SJCRH30 (cell line): Measurements from ENCODE around the gene RAP2A. TPM values are rescaled to one million over a fixed set of nuclear protein-coding genes. Genes with fewer than 3 reads are reported as not detected.

ENCODE experiments used
- DNase-seq, 2 experiments: peaks; one replicate each; pipeline ENCODE4 v3.0.0-alpha.2; 2015 to 2020
- H3K27ac ChIP-seq: fragments of 250-450 bp; sonication (Bioruptor Pico); 2 replicates; pipeline ENCODE4 v1.5.1; 2020; ENCODE audit warnings: mild to moderate bottlenecking, moderate library complexity
- H3K27me3 ChIP-seq: fragments of 250-450 bp; sonication (Bioruptor Pico); 2 replicates; pipeline ENCODE4 v1.5.1; 2020; ENCODE audit warnings: mild to moderate bottlenecking, moderate library complexity
- H3K36me3 ChIP-seq: fragments of 250-450 bp; sonication (Bioruptor Pico); 2 replicates; pipeline ENCODE4 v1.5.1; 2020; ENCODE audit warnings: mild to moderate bottlenecking, moderate library complexity
- H3K4me1 ChIP-seq: fragments of 250-450 bp; sonication (Bioruptor Pico); 2 replicates; pipeline ENCODE4 v1.5.1; 2020; ENCODE audit warnings: mild to moderate bottlenecking, moderate library complexity
- H3K4me3 ChIP-seq: fragments of 250-450 bp; sonication (Bioruptor Pico); 2 replicates; pipeline ENCODE4 v1.5.1; 2020; ENCODE audit warnings: mild to moderate bottlenecking, moderate library complexity
- H3K9me3 ChIP-seq: fragments of 250-450 bp; sonication (Bioruptor Pico); replicated peaks from 2 replicates; pipeline ENCODE4 v1.5.1; 2020; ENCODE audit warnings: mild to moderate bottlenecking, moderate library complexity
- total RNA-seq: library from RNA; depleted of rRNA; stranded (reverse); fragments of >200 nt; shearing (Covaris generic); gene quantifications from 2 replicates; pipeline ENCODE4 v1.2.3, GENCODE V29; 2014; rRNA removed

The RAP2A gene
- total RNA-seq, 1 experiment from 2014 or later = 28.9 TPM

DNA sequence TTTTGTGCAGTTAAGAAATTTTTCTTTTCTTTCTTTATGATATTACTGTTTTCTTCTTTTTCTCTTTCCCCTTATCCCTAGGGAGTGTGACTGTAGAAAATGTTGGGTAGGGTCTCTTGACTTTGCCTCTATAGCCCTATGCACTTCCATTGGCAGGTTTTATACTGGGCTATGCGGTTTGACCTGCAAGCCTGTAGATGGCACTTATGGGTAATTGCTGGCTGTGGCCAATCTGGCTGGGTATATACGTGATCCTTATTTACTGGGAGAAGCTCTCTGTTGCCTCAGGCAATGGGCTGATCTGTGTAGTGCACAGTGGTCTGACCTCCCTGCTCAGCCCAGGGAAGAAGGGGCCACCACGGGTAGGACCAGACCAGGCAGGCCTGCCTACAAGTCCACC lies 78.8 kb downstream of the RAP2A start:
- Histone ChIP-seq H3K4me3 (no peak overlapping the region), H3K9me3 (0 out of 2 replicates have a peak, but pooled peaks cover 5% of the 10 kb centered on the region), H3K36me3 (no peaks in the 10 kb centered on the region), H3K27ac (no peak overlapping the region), H3K4me1 (no peaks in the 10 kb centered on the region), H3K27me3 (no peaks in the 10 kb centered on the region)
- no peak for DNase-seq

DNA sequence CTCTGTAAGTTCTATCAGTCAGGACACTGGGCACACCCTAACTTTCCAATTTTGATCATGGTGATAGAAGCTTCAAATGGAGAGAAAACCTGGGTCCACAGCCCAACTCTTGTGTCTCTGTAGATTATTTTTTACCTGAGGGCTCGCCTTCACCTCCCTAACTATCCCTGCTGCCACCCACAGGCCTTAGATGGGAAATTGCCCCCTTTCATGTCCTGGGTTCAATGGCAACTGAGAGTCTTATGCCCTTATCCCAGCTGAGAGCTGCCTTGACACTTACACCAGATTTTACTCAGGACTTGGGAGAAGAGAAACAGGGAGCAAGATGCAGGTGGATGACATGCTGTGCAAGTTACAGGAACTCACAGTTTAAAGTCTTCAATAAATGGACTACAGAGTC lies 81.7 kb downstream of the RAP2A start:
- no peak for DNase-seq

DNA sequence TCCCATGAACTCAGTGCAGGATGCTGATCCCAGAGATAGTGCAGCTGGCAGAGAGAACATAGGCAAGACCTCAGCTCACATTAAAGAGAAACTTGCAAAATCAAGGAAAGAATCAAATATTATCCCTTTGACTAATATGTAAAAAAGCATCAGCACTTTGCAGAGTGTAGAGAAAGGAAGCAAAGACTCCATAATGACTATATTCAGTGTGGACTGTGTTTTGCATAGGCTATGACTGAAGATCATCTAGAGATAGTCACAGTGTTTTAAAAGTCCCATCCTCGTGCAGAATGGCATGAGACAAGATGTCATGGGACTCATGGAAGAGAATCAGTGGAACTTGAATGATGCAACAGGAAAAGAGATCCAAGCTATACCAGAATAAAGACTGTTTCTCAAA lies 84.0 kb downstream of the RAP2A start:
- H3K27me3 ChIP-seq = no peaks in the 10 kb centered on the region
- no peak overlapping the region for H3K27ac ChIP-seq
- H3K36me3 ChIP-seq = no peaks in the 10 kb centered on the region
- H3K9me3 ChIP-seq = no peaks in the 10 kb centered on the region
- no peaks in the 10 kb centered on the region for H3K4me1 ChIP-seq
- no peak for DNase-seq
- no peak overlapping the region for H3K4me3 ChIP-seq

More for the DNA sequence above, 81.7 kb downstream of the RAP2A start:
- Histone ChIP-seq H3K36me3 (no peaks in the 10 kb centered on the region), H3K9me3 (0 out of 2 replicates have a peak, but pooled peaks cover 3% of the 10 kb centered on the region), H3K27ac (no peak overlapping the region), H3K27me3 (no peaks in the 10 kb centered on the region), H3K4me1 (no peaks in the 10 kb centered on the region), H3K4me3 (no peak overlapping the region)

Other genes starting within 250 kb of the RAP2A start
- 32.9 and 33.4 TPM in 2 replicates for gene MBNL2, start 211.8 kb upstream of the RAP2A start, total RNA-seq